GM23248 (cell line): ENCODE measurements around the gene CUX1.

Source experiments
- EZH2 ChIP-seq: fragments of 200-600 bp; sonication (generic); IDR thresholded peaks from 2 replicates; pipeline ENCODE4 v1.6.1; 2018; ENCODE audit warnings: antibody characterized with exemption, mild to moderate bottlenecking; ENCODE audit not compliant: insufficient read depth, poor library complexity, severe bottlenecking
- EZH2phosphoT487 ChIP-seq: fragments of 200-600 bp; sonication (generic); IDR thresholded peaks from 2 replicates; pipeline ENCODE4 v1.6.1; 2018; ENCODE audit warnings: antibody characterized with exemption, moderate library complexity, mild to moderate bottlenecking, low read depth; ENCODE audit not compliant: insufficient read depth

DNA sequence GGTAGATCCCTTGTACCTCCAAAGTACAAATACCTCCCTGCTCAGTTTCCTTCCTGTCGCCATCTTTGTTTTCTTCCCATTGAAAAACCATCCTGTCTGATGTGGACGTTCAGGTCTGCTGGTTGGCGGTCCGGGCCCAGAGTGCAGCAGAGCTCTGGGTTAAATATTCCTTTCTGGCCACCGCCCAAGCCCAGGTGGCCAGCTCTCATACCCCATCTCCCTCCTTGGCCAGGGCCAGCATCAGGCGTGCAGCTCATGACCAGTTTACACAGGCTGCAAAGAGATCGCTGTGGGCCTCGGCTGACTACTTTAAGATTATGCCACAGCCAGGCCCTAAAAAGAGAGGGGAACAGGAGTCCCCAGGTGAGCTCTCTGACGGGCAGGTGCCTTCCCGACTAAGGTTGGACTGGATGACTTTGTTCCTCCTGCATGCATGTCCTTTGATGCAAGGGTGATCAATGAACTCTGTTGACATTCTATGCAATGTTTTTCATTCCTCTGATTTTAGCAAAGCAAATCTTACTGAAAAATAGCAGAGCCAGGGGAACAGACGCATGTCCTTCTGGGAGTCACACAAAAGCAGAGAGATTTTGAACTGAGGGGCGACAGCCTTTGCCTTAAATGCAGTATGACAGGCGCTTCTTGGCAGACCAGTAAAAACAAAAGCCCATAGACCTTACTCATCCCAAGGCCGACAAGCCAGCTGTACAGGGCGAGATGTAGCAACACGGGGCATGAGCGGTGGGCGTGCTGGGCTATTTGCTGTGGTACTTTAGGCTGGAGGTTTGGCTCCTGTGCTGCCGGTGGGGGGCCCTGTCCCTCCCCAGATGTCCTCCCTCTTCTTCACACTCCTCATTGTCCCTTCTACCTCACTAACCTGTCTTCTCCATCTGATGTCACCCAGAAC, 435.9 kb downstream of the CUX1 start:
- TF ChIP-seq EZH2 (no peak), EZH2phosphoT487 (no peak)
